Right lobe of liver (tissue), 4 donors: ENCODE data around the gene KIF23.

ENCODE experiments used
- CTCF ChIP-seq, 4 donors: fragments of 200-600 bp in 3 of 4; fragments of 450-650 bp in 1 of 4; IDR thresholded peaks; one replicate each; pipeline versions ENCODE4 v1.5.1 to v1.8.0; 2016 to 2022; ENCODE audit warnings: antibody characterized with exemption in 4 of 4, mild to moderate bottlenecking in 2 of 4
- POLR2A ChIP-seq: fragments of 450-650 bp; IDR thresholded peaks from one replicate; pipeline ENCODE4 v1.6.1; 2017; ENCODE audit warnings: antibody characterized with exemption, mild to moderate bottlenecking
- donor health status: DM: no; HTN: no; CAD: no.
- donor health status: DM: no; HTN: no; CAD: no.
- donor health status: DM: no; HTN: yes; CAD: no.

- TF ChIP-seq CTCF (IDR thresholded peaks at IDR 0.05) (no peak), POLR2A (no peak)
Measured at GRCh38 chr15:69466733-69467132, 52.6 kb downstream of the KIF23 start.
